Measurements from ENCODE around the gene PITPNM3. TPM values are rescaled to one million over a fixed set of nuclear protein-coding genes. Genes with fewer than 3 reads are reported as not detected.

PITPNM3 gene
- total RNA-seq, 1 experiment from 2014 or later: 4.2 TPM

DNA sequence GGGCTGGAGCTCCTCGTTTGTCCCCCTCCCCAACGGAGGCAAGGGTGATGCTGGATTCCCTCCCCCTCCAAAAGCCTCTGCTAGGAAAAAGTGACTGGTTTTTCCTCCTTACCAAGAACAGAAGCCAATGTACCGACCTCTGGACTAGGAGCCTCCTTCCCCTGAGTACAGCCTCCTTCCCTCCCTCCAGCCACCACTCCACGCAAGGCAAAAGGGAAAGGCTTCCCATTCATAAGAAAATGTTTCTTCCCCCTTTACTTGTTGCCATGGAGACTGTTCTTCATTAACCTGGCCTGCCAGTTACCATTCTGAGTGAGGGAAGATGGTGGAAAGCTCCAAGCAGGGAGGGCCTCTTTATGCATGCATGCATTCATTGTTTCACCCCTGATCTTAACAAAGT, 116.4 kb downstream of the PITPNM3 start:
- CTCF ChIA-PET: no interaction called here
- Histone ChIP-seq H3K4me3 (replicated peaks in 1 of 2; ENCODE audit: low read depth in 1 of 2, low read length in 2 of 2) (no peak overlapping the region), H3K4me1 (ENCODE audit: control insufficient read depth in 1 of 2, insufficient read depth in 2 of 2, low read length in 2 of 2) (peaks cover 6 to 16% of the 10 kb centered on the region in 2 experiments; a peak in 2 of 4 replicates), H4K20me1 (ENCODE audit: insufficient read depth) (no peaks in the 10 kb centered on the region), H3K27ac (ENCODE audit: low read depth, low read length) (no peak overlapping the region), H3K79me2 (ENCODE audit: insufficient read depth, low read length) (no peaks in the 10 kb centered on the region; the same call in 1 of the 2 replicates), H3K9ac (ENCODE audit: low read length) (no peak overlapping the region), H3K9me3 (ENCODE audit: control insufficient read depth in 1 of 2, insufficient read depth in 1 of 2, low read depth in 1 of 2, low read length in 2 of 2) (no peaks in the 10 kb centered on the region), H3K4me2 (ENCODE audit: low read length) (no peak overlapping the region), H3K36me3 (ENCODE audit: control insufficient read depth in 1 of 2, insufficient read depth in 2 of 2, low read length in 2 of 2) (no peaks in the 10 kb centered on the region; a peak in 1 of 4 replicates), H2AFZ (ENCODE audit: low read depth, low read length, poor library complexity, severe bottlenecking) (no peak overlapping the region), H3K9me2 (ENCODE audit: insufficient read depth) (no peaks in the 10 kb centered on the region), H3K27me3 (ENCODE audit: insufficient read depth, low read length) (no peaks in the 10 kb centered on the region)
- intact Hi-C loops (cut with micrococcal nuclease): loop anchor here (5.0 kb wide), 2 partner anchors 853 to 1193 kb away; no protein-coding TSS in a partner anchor
- TF ChIP-seq, protein P1, sequence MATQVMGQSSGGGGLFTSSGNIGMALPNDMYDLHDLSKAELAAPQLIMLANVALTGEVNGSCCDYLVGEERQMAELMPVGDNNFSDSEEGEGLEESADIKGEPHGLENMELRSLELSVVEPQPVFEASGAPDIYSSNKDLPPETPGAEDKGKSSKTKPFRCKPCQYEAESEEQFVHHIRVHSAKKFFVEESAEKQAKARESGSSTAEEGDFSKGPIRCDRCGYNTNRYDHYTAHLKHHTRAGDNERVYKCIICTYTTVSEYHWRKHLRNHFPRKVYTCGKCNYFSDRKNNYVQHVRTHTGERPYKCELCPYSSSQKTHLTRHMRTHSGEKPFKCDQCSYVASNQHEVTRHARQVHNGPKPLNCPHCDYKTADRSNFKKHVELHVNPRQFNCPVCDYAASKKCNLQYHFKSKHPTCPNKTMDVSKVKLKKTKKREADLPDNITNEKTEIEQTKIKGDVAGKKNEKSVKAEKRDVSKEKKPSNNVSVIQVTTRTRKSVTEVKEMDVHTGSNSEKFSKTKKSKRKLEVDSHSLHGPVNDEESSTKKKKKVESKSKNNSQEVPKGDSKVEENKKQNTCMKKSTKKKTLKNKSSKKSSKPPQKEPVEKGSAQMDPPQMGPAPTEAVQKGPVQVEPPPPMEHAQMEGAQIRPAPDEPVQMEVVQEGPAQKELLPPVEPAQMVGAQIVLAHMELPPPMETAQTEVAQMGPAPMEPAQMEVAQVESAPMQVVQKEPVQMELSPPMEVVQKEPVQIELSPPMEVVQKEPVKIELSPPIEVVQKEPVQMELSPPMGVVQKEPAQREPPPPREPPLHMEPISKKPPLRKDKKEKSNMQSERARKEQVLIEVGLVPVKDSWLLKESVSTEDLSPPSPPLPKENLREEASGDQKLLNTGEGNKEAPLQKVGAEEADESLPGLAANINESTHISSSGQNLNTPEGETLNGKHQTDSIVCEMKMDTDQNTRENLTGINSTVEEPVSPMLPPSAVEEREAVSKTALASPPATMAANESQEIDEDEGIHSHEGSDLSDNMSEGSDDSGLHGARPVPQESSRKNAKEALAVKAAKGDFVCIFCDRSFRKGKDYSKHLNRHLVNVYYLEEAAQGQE (IDR thresholded peaks at IDR 0.05; ENCODE audit: low read depth): no peak
- TF ChIP-seq YY1 (IDR thresholded peaks at IDR 0.05; ENCODE audit: extremely low read depth, insufficient replicate concordance, low read depth, low read length): no peak
- TF ChIP-seq FOSL1 (IDR thresholded peaks at IDR 0.05; ENCODE audit: low read depth): no peak
- no peak for TF ChIP-seq MAX (IDR thresholded peaks at IDR 0.05)
- no peak for TF ChIP-seq SRF (IDR thresholded peaks at IDR 0.05; ENCODE audit: low read depth)
- TF ChIP-seq SP1 (IDR thresholded peaks at IDR 0.05; ENCODE audit: low read depth): no peak
- TF ChIP-seq ATF3 (IDR thresholded peaks at IDR 0.05): no peak
- TF ChIP-seq CBX3 (IDR thresholded peaks at IDR 0.05; ENCODE audit: low read depth): no peak
- TF ChIP-seq ZFX (IDR thresholded peaks at IDR 0.05): no peak
- no peak for TF ChIP-seq ZNF274 (IDR thresholded peaks at IDR 0.05; ENCODE audit: low read depth, low read length)
- no peak for TF ChIP-seq JUND (IDR thresholded peaks at IDR 0.05)
- TF ChIP-seq EZH2phosphoT487 (IDR thresholded peaks at IDR 0.05; ENCODE audit: borderline replicate concordance): no peak
- no peak for TF ChIP-seq CEBPB (IDR thresholded peaks at IDR 0.05; ENCODE audit: low read depth)
- TF ChIP-seq ZBTB33 (IDR thresholded peaks at IDR 0.05; ENCODE audit: extremely low read depth, insufficient replicate concordance, low read length): no peak
- no peak for TF ChIP-seq POLR2AphosphoS5 (IDR thresholded peaks at IDR 0.05; ENCODE audit: low read depth, low read length)
- TF ChIP-seq EGR1 (IDR thresholded peaks at IDR 0.05; ENCODE audit: low read depth): no peak
- TF ChIP-seq ELF1 (IDR thresholded peaks at IDR 0.05; ENCODE audit: borderline replicate concordance, low read depth): no peak
- TF ChIP-seq SIN3A (IDR thresholded peaks at IDR 0.05; ENCODE audit: low read depth): no peak
- TF ChIP-seq EZH2 (IDR thresholded peaks at IDR 0.05): no peak
- ATAC-seq (no peak), DNase-seq (ENCODE audit: low read depth, low spot score) (no peak)
- no TSS peak for BruUV-seq (replicated peaks)
- RAD21 ChIA-PET (ENCODE audit: low non-redundant PET in 1 of 2, low total read pairs in 2 of 2, uncharacterized antibody in 2 of 2, unreplicated experiment in 2 of 2): no interaction called here
- POLR2A ChIA-PET: no interaction called here

Data from HCT116 (cell line).